ENCODE results near the gene AAMDC. TPM values are rescaled to one million over a fixed set of nuclear protein-coding genes. Genes with fewer than 3 reads are reported as not detected.
A peak's percentile ranks its signal among the peaks of the same experiment; 100 is the strongest.
"Not testable (repeated sequence)": the region's sequence is repeated elsewhere in the genome, so short reads cannot be mapped to it uniquely, and the experiment has no call there.

AAMDC gene
- polyA plus RNA-seq, 10 donors, result 33.8 to 45.3 (median 40.9) TPM

GRCh38 chr11:77883775-77884174 is 62.8 kb downstream of the AAMDC start:
- DNase-seq, result no peak

- DNase-seq, result peak in 1 of 3 donors; percentile 28
Observed at GRCh38 chr11:77884186-77884828, 63.4 kb downstream of the AAMDC start.

GRCh38 chr11:77884829-77885190 is 63.9 kb downstream of the AAMDC start:
- no peak for DNase-seq

- DNase-seq, result peak in 1 of 3 donors; percentile 79
Observed at GRCh38 chr11:77886401-77886800, 65.5 kb downstream of the AAMDC start.

- not testable (repeated sequence) for DNase-seq
Observed at GRCh38 chr11:77889045-77889444, 68.1 kb downstream of the AAMDC start.

- not testable (repeated sequence) for DNase-seq
Observed at GRCh38 chr11:77890100-77890614, 69.2 kb downstream of the AAMDC start.

GRCh38 chr11:77890619-77891056 is 69.7 kb downstream of the AAMDC start:
- DNase-seq, result not testable (repeated sequence)

- DNase-seq, result not testable (repeated sequence)
Observed at GRCh38 chr11:77891256-77891655, 70.3 kb downstream of the AAMDC start.

- DNase-seq, result not testable (repeated sequence)
Observed at GRCh38 chr11:77891703-77892102, 70.8 kb downstream of the AAMDC start.

- DNase-seq, result not testable (repeated sequence)
Observed at GRCh38 chr11:77894949-77895348, 74.0 kb downstream of the AAMDC start.

GRCh38 chr11:77908835-77909234 is 87.9 kb downstream of the AAMDC start:
- DNase-seq, result no peak

- no peak for DNase-seq
Observed at GRCh38 chr11:77909277-77909676, 88.3 kb downstream of the AAMDC start.

GRCh38 chr11:77910828-77911227 is 89.9 kb downstream of the AAMDC start:
- DNase-seq, result not testable (repeated sequence)

GRCh38 chr11:77913608-77914306 is 92.8 kb downstream of the AAMDC start:
- peak in 1 of 3 donors; percentile 5 for DNase-seq

- DNase-seq, result peak; percentile 9 to 30 (median 21)
Observed at GRCh38 chr11:77914307-77914791, 93.4 kb downstream of the AAMDC start.

- not testable (repeated sequence) for DNase-seq
Observed at GRCh38 chr11:77917713-77918112, 96.8 kb downstream of the AAMDC start.

Other genes starting within 250 kb of the AAMDC start
- 1 to 10 TPM in 8 of 10 donors, under 1 TPM in 2; 0.92 to 2.3 (median 1.5) TPM for gene AQP11, start 231.2 kb upstream of the AAMDC start, polyA plus RNA-seq (ENCODE audit: insufficient read length in 10 of 10)
- 100 to 1,000 TPM; 108 to 153 (median 124) TPM for gene CLNS1A, start 183.3 kb upstream of the AAMDC start, polyA plus RNA-seq (ENCODE audit: insufficient read length in 10 of 10)
- gene RSF1, start 422 bp upstream of the AAMDC start, polyA plus RNA-seq (ENCODE audit: insufficient read length in 10 of 10), result 10 to 100 TPM; 31.6 to 47.7 (median 36.9) TPM
- gene INTS4, start 173.5 kb downstream of the AAMDC start, polyA plus RNA-seq (ENCODE audit: insufficient read length in 10 of 10), result 10 to 100 TPM; 16.4 to 32.8 (median 25.3) TPM
- 1 to 10 TPM in 8 of 10 donors, under 1 TPM in 2; 0.66 to 1.8 (median 1.4) TPM for gene KCTD14, start 202.1 kb downstream of the AAMDC start, polyA plus RNA-seq (ENCODE audit: insufficient read length in 10 of 10)
- under 1 TPM in 9 of 10 donors, not detected in 1; 0.11 to 0.99 (median 0.17) TPM for gene THRSP, start 242.7 kb downstream of the AAMDC start, polyA plus RNA-seq (ENCODE audit: insufficient read length in 10 of 10)